DMS 273 treated with DMSO at 0.1 percent for 48 hours (cell line): Measurements from ENCODE around the gene STC2.
"Not testable (repeated sequence)": the region's sequence is repeated elsewhere in the genome, so short reads cannot be mapped to it uniquely, and the experiment has no call there.

Source experiments
- DNase-seq: peaks from one replicate; lab custom pipeline; 2025; lab: John Stamatoyannopoulos, UW

Gene STC2, protein sequence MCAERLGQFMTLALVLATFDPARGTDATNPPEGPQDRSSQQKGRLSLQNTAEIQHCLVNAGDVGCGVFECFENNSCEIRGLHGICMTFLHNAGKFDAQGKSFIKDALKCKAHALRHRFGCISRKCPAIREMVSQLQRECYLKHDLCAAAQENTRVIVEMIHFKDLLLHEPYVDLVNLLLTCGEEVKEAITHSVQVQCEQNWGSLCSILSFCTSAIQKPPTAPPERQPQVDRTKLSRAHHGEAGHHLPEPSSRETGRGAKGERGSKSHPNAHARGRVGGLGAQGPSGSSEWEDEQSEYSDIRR

DNA sequence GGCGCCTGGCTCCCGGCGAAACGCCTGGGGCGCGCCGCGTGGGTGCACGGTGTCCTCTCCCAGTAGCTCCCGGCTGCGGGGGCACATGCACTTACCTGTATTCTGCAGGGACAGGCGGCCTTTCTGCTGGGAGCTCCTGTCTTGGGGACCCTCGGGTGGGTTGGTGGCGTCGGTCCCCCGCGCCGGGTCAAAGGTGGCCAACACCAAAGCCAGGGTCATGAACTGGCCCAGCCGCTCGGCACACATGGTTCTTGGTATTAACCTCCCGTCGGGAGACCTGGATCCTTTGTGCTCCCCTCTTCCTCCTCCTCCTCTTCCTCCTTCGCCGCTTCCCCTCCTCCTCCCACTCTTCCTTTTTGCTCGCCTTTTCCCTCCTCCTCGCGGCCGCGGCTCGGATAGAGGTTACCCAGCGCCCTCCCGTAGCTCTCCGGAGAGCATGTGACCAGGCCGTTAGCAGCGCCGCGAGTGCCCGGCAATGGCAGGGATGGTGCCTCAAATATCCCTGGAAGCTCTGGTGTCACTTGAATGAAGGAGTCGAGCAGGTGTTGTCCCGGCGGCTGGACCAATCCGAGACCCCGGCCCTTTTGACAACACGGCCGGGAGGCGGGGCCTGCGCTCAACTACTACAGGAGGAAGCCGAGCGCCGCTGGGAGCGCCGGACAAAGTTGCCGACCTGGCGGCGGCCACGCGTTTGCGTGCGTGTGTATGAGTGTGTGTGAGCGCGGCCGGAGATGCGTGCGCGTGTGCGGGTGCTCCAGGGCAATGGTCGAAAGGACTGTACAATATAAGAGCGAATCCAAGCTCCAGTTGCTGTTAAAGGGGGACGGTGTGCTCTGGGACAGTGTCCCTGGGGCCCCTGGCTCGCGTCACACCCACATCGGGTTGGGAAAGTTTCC is at the start of gene STC2:
Gene STC2 (minus strand): TSS at position 467 of the 896 bp plus-strand sequence. CDS start 221 bp downstream, at position 246.
- DNase-seq, result peak; percentile 77

DNA sequence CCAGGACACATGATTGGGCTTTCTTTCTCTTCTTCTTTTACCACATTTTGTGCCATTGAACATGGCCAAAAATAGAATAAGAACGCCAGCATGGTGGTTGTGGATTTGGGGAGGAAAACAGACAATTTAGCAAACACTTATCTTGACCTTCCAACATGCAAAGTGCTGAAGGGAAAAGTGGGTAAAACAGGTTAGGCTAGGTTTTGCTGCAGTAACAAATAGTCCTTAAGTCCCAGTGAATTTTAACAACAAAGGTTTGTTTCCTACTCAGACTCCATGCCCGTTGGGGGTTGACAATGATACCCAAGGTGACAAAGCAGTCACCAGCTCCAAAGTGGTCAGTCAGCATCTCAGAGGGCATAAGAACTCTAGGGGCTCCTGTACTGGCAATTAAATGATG is 43.2 kb upstream of the STC2 start:
- no peak for DNase-seq

DNA sequence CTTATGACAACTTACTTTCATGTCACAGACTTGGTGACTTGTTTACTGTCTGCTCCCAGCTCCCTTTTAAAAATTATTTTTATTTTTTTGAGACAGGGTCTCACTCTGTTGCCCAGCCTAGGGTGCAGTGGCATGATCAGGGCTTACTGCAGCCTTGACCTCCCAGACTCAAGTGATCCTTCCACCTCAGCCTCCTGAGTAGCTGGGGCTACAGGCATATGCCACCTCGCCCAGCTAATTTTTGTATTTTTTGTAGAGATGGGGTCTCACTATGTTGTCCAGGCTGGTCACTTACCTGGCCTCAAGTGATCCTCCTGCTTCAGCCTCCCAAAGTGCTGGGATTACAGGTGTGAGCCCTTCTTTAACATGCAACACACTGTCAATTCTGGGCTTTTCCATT is 35.2 kb upstream of the STC2 start:
- not testable (repeated sequence) for DNase-seq

DNA sequence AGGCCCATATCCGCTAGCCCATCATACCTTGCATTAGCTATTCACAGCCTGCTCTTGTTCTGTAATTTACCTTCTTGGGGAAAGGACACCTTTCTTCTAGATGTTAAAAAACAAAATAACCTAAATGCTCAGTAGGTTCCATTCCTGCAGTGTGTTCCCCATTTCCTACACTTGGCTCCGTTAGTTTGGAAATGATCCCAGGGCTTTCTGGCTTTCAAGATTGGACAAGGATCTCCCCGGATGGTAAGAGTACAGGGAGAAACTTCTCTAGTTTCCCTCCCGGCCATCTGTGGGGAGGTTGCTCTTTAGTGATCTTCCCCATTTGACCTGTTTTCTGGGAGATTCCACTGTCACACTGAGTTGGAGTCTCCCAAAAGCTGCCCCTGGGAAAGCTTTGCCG is 27.3 kb upstream of the STC2 start:
- DNase-seq, result no peak

DNA sequence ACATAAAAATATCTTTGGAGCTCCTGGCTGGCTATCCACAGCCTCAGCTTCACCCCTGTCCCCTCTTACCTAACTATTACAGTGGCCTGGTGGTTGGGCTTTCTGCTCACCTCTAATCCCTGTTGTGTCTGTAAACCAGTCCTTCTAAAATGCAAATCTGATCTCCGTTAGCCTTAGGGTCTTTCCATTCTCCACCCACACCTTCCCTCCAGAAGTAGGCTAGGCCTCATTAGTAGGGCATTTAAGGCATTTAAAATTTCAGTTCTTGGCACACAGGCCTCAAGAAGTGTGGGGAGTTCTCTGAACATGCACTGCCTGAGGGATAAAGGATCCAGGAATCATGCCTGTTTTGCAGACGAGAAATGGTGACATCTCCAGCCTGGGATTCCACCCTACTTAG is 26.4 kb upstream of the STC2 start:
- DNase-seq, result no peak

DNA sequence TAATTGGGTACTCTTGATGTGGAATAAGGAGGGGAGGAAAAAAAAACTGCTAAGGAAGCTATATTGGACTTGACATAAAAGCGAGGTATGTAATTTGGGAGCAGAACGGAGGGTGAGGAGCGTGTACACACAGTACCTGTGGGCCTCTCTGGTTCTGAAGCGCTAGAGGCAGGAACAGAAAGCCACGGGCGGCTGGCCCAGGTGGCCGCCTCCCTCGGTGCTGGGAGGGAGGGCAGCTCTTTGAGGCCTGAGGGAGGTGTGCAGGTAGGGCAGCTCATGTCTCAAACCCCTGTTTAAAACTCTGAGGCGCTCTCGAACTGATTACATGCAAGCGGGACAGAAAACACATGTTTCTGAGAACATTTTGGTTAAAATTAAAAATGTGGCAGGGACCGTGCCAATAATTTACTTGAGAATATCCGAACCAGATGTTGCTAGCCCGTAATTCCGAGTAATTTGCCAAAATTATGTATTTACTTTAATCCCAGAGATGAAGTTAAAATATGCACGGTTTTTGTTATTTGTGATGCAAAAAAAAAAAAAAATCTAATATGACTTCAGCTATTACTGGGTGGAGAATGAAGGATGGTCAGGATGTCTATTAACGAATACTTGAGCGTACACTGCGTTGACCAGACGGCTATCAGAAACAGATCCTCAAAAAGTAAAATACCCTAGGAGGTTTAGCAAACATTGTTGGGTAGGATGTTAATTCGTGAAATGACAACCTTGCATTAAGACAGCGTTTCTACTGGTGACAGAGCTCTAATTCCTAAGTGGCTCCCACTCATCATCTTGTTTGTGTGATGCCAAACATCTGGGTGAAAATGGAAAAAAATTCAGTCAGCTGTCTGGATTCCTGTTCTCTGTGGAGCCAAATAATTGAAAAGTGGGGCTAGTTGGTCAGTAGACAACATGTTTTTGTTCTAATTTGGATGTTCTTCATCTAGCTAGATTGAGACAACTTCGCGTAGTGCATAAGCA is 24.4 kb upstream of the STC2 start:
- no peak for DNase-seq

DNA sequence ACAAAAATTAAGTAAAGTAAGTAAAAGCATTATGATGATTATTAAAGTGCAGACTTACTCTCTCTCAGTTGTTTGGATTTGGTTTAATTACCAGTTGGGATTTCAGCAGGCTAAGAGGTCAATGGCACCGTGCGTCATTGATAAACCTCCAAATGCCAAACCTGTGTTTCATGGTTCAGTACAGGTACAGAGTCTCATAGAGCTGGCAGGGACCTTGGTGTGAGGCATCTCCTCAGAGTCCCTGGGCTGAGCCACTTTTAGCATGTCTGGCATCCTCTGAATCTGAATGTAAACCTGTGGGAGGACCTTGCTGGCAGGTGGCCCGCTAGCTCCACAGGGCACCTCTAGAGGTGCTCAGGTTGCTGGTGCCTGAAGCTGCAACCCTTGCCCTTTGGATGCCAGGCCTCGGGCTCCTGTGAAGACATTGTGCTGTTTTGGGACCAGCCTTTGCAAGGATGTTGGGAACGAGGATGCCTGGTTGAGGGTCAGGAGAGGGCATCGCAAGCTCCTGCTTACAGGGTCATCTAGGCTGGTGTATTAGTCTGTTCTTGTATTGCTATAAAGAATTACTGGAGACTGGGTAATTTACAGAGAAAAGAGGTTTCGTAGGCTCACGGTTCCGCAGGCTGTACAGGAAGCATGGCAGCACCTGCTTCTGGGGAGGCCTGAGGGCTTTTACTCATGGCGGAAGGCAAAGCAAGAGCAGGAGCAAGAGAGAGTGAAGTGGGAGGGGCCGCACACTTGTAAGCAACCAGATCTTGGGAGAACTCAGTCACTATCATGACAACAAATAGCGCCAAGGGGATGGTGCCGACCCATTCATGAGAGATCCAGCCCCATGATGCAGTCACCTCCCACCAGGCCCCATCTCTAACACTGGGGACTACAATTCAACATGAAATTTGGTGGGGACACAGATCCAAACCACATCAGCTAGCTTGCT is 14.9 kb upstream of the STC2 start:
- DNase-seq, result no peak

DNA sequence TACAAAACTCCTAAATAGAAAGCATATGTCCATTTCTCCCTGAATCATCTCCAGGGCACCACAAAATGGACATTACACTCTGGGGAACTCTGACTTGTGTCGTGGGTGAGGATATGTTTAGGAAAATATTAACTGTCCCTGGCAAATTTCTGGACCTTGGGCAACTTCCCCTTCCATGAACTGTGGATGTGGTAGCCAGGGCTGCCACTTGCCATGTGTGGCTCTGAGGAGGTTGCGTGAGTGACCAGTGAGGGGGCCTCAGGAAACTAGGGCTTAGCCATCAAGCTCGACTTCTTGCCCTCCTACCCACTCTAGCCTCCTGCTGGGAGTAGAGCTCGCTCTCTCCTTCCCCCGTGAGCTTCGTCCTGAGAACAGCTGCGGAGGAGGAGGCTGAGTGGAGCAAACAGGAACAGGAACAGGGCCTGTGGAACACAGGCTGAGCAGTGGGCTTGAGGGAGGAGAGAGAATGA is 13.8 kb upstream of the STC2 start:
- no peak for DNase-seq

DNA sequence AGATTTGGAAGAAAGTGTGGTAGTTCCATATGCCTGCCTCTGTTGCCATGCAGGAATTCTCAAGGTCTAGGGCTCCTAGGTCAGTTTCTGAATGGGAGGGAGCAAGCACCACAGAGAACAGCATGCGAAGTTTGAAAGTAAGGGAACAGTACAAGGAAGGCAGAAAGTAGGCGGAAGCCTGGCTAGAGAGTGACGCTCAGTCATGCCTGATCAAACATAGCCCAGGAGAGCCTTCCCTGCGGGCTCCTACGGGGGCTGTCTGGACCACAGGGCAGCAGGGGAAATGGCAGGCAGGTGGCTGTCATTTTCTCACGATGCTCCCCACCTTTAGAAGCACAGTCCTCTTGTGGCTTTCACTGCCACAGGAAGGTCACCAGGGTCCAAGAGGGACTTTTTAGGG is 12.8 kb upstream of the STC2 start:
- no peak for DNase-seq

DNA sequence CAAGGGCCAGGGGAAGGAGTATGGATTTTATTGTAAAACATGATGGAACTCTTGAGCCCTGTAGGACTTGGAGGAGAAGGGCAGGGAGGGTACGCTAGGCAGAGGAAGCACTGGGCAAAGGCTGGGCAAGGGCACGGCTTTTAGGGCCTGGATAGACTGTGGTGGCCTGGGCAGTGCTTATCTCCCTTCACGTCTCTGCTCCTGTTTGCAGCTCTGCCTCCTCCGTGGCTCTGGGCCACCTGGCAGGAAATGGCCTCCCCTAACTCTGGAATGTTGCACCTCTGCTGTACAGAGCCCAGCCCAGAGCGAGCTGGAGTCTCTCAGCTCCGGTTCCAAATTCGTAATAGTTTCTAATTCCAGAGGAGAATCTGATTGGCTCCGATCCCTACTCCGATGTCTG is 12.2 kb upstream of the STC2 start:
- no peak for DNase-seq

DNA sequence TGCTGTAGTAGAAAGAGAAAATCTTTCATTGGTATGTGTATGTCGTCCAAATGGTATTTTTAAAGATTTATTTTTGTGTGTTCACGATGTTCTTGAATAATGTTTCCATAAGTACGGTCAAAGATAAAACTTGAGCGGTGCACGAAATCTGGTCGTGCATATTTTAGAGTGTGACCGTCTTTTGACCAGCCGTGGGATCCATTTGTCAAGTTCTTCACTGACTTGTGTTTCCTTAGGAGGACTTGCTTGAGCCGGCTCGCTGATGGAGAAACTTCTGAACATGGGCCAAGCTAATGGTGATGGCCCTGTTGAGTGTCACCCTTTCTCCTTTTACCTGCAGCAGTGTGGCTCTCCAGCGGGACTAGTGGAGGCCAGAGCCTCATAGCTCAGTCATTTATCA is 11.1 kb upstream of the STC2 start:
- DNase-seq, result no peak

DNA sequence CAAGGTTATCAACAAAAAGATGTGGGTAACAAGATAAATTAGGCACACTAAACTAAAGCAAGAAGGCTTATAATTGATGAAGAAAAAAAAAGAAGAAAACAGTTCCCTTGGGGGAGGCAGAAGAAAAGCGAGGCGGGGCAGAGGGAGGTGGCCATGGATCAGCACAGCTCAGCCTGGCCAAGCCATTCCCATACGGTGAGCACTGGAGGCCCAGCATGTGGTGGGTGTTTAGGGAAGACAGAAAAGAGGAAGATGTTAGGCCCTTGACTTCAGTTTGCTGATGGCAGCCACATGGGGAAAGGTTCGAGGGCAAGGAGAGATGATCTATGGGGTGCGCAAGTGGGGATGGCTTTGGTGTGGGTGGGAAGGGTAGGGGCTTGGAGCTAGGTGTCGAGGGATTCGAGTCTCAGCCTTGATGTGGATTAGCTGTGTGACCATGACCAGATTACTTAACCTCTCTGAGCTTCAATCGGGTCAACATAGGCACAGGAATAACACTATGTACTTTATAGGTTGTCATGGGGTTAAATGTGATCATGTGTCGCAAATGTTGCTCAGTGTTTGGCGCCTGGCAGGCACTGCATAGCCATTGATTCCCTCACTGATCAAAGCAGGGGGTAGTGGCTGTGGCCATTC is 10.3 kb upstream of the STC2 start:
- DNase-seq, result no peak

DNA sequence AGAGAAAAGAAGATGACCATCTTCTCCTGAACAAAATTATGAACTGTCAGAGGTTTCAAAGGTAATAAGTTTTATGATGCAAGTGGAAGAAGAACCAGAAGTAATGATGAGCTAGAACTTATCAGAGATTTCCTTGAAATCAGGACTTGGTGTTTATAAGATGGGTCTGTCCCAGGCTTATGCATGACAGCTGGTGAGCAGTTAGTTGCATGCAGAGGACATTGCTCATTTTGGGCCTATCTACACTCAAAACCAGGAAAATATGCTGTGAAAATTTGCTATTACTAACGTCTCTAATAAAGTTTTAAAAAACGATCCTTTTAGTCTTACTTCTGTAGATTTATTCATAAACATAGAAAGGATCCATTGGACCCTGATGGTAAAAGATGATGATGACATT is 6.6 kb upstream of the STC2 start:
- DNase-seq, result no peak

DNA sequence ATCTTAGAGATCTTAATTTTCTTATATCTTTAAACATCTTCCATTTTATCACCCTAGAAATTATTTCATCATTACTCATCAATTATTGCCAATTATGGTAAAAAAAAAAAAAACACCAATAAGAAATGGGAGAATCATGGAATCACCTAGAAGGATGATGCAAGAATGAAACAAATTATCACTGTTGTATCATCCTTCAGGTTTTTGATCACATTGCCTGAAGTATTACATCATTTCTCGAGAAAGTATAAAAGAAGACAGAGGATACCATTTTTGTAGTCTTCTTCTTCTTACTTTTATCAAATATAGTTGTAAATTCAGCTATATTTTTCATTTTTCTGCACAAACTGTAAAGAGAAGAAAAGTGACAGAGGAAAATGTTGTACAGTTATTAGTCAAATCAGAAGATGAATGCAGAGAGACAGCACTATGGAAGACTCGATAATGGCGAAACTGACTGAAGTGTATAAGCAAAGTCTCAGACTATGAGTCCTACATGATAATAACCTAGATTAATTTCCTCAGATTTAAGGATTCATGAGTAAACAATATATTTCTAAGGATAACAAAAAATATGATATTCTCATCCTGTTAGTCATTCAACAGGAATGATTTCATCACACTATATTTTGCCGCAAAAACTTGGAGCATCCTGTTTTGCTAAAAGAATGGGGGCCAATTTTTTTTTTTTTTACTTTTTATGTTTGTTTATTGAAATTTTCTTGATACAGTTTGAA is 5.9 kb upstream of the STC2 start:
- no peak for DNase-seq

DNA sequence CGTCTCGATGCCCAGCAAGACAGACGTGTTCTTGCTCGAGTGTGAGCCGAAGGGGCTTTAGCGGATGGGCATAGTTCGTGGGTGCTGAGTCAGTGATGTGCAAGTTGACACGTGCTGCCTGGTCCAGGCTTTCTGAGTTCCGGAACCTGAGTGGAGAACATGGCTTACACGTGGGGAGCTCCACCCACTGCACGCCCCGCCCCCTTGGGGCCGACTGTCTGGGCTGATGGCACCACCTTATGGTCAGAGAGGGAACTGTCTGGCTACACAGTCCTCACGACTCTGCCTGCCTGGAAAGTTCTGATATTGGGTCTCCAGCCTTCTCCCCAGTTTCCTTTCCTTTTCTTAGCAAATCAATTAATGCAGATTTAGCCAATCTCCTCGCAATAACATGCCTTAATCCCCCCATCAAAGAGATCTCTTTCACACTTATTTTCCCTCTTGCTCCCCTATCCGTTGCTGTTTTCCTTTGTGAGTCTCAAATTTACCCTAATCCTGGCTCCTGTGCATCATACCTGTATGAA is 3.8 kb upstream of the STC2 start:
- peak; percentile 39 for DNase-seq

DNA sequence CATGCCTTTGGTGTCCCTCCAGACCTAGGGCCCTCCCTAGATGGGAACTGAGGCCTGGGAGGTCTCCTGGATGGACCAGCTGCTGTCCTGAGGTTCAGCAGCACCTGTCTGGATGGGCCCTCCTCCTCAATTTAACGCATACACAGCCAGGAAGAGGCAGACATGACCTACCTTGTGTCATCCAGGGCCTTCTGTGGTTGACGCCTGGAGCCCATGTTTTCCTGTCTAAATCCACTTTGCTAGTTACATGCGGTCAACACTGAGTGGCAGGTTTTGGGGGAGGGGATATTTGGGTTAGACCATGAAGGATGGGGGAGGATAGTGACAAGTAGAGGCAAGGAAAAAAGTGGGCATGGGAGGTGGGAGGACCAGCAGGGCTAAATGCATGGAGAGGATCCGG is 3.1 kb upstream of the STC2 start:
- DNase-seq, result no peak

DNA sequence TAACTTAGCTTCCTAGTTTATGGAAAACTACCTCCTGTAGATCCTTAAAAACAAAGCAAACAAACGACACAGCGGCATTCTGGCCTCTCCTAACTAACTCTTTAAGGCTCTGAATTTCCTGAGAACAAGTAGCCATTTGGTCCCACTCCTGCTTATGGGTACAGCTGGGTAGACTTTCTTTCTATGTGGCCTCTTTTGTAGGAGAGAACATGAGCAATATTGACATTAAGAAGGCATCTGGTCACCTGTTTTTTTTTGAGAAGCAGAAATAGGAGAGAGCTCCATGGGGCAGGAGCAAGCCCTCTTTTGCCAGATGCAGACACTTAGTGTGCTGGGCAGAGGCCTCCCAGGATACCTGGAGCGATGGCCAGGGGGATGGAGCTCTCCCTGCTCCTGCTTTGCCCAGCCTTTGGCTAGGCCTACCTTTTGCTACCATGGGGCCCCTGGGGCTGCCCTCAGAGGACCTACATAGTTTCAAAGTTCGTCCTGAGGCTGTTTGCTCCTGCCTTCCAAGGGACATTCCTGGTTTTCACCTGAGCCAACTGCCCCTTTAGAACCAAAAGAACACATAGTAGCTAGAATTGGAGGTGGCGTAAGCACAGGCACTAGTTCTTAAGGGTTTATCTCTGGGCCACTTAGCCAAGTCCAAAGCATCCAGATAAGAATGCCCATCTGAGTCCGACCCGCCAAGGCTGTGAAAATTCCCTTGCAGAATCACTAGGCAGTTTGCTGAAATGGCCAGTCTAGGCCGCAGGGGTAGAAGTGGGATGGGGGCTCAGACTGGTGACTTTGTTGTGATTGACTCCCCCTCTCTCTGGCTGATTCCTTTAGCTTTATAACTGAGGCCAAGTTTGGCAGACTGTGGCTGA is 2.4 kb upstream of the STC2 start:
- no peak for DNase-seq
